Pericardium fibroblast (primary cell): ENCODE data around the gene KITLG. TPM values are rescaled to one million over a fixed set of nuclear protein-coding genes. Genes with fewer than 3 reads are reported as not detected.

Experiments used
- total RNA-seq: library from RNA; depleted of rRNA; stranded (reverse); fragments of >200 nt; gene quantifications from 2 replicates; pipeline ENCODE4 v1.2.3, GENCODE V29; 2015

KITLG gene
- total RNA-seq = 9.4 and 12.4 TPM in 2 replicates

GRCh38 chr12:88580051-88580871, at the start of gene KITLG:
Gene KITLG, minus strand, starts transcription at chr12:88580471. Its CDS starts 193 bp downstream, at chr12:88580278.

